ENCODE measurements around the gene ZMYND10.

Gene ZMYND10

GRCh38 chr3:50302095-50303012 is 43.2 kb downstream of the ZMYND10 start:
- no peak for DNase-seq (ENCODE audit: low spot score)

- DNase-seq (ENCODE audit: low spot score), result no peak
Observed at GRCh38 chr3:50300681-50301254, 44.8 kb downstream of the ZMYND10 start.

GRCh38 chr3:50299929-50300680 is 45.4 kb downstream of the ZMYND10 start:
- DNase-seq (ENCODE audit: low spot score), result peak; percentile 79

- no peak for DNase-seq (ENCODE audit: low spot score)
Observed at GRCh38 chr3:50299638-50299928, 45.9 kb downstream of the ZMYND10 start.

- peak; percentile 99 for DNase-seq (ENCODE audit: low spot score)
Observed at GRCh38 chr3:50298836-50299637, 46.5 kb downstream of the ZMYND10 start, which contains the start of the genes HYAL3 and NAA80. Gene HYAL3 (minus strand): TSS chr3:50299405. CDS start chr3:50295602, 3,803 bp downstream. Gene NAA80 (minus strand): TSS chr3:50299405. CDS start chr3:50297463, 1,942 bp downstream.

- no peak for DNase-seq (ENCODE audit: low spot score)
Observed at GRCh38 chr3:50297896-50298725, 47.4 kb downstream of the ZMYND10 start.

- DNase-seq (ENCODE audit: low spot score), result no peak
Observed at GRCh38 chr3:50297384-50297775, 48.2 kb downstream of the ZMYND10 start.

GRCh38 chr3:50296721-50297383 is 48.7 kb downstream of the ZMYND10 start:
- no peak for DNase-seq (ENCODE audit: low spot score)

GRCh38 chr3:50295553-50296431 is 49.7 kb downstream of the ZMYND10 start:
- DNase-seq (ENCODE audit: low spot score), result no peak

- no peak for DNase-seq (ENCODE audit: low spot score)
Observed at GRCh38 chr3:50294492-50295403, 50.8 kb downstream of the ZMYND10 start.

GRCh38 chr3:50294089-50294488 is 51.4 kb downstream of the ZMYND10 start:
- DNase-seq (ENCODE audit: low spot score), result no peak

- DNase-seq (ENCODE audit: low spot score), result no peak
Observed at GRCh38 chr3:50293079-50293801, 52.3 kb downstream of the ZMYND10 start.

GRCh38 chr3:50292159-50293078 is 53.1 kb downstream of the ZMYND10 start, which contains the start of gene IFRD2:
Gene IFRD2 (minus strand): TSS chr3:50292429. CDS start chr3:50292274, 155 bp downstream.
- DNase-seq (ENCODE audit: low spot score), result peak; percentile 95
